Vagina (tissue), 2 donors: ENCODE measurements around the gene DENND2A. TPM values are rescaled to one million over a fixed set of nuclear protein-coding genes. Genes with fewer than 3 reads are reported as not detected.
"Not testable (repeated sequence)": the region's sequence is repeated elsewhere in the genome, so short reads cannot be mapped to it uniquely, and the experiment has no call there.

Experiments
- DNase-seq, 2 donors: peaks; one replicate each; pipeline ENCODE4 v3.0.0-alpha.2; 2017; ENCODE audit errors: extremely low spot score in 2 of 2
- H3K27ac ChIP-seq: fragments of 200-600 bp; sonication (generic); one replicate; pipeline ENCODE4 v1.5.1; 2019
- H3K27me3 ChIP-seq: fragments of 200-600 bp; sonication (generic); one replicate; pipeline ENCODE4 v1.5.1; 2019
- H3K36me3 ChIP-seq, 2 donors: fragments of 200-600 bp; sonication (generic); one replicate each; pipeline ENCODE4 v1.5.1; 2017 to 2019
- H3K4me1 ChIP-seq: fragments of 200-600 bp; sonication (generic); one replicate; pipeline ENCODE4 v1.5.1; 2019
- H3K4me3 ChIP-seq, 2 donors: fragments of 200-600 bp; sonication (generic); 1 replicate in 1 of 2; 2 replicates in 1 of 2; pipeline ENCODE4 v1.5.1; 2016 to 2019
- H3K9me3 ChIP-seq: fragments of 200-600 bp; sonication (generic); one replicate; pipeline ENCODE4 v1.5.1; 2019
- CTCF ChIP-seq, 3 experiments: fragments of 450-650 bp in 2 of 3; fragments of 200-600 bp in 1 of 3; sonication (generic) in 1 of 3; IDR thresholded peaks; one replicate each; pipeline ENCODE4 v1.5.1; 2017 to 2019; ENCODE audit warnings: antibody characterized with exemption in 3 of 3, mild to moderate bottlenecking in 2 of 3, moderate library complexity in 2 of 3
- POLR2A ChIP-seq, 2 donors: fragments of 450-650 bp; IDR thresholded peaks; one replicate each; pipeline ENCODE4 v1.6.1; 2017; ENCODE audit warnings: antibody characterized with exemption in 2 of 2, mild to moderate bottlenecking in 2 of 2, moderate library complexity in 2 of 2
- POLR2AphosphoS5 ChIP-seq, 2 donors: sonication (generic); formaldehyde crosslinking; IDR thresholded peaks; one replicate each; pipeline ENCODE4 v1.9.0; 2017; ENCODE audit warnings: antibody characterized with exemption in 2 of 2, mild to moderate bottlenecking in 2 of 2, low read depth in 1 of 2; ENCODE audit not compliant: insufficient read depth in 1 of 2
- intact Hi-C: fragments of 100-400 bp; cut with DNase I; formaldehyde crosslinking; loops from one replicate; pipeline ENCODE4 v1.15.1; 2023
- total RNA-seq: library from RNA; depleted of rRNA; stranded (reverse); fragments of >200 nt; gene quantifications from one replicate; pipeline ENCODE4 v1.2.3, GENCODE V29; 2016

The DENND2A gene
- total RNA-seq, 1 donor from 2014 or later = 17.4 TPM

GRCh38 chr7:140564643-140565042 lies 76.0 kb downstream of the DENND2A start:
- no peaks in the 10 kb centered on the region for H3K27me3 ChIP-seq
- H3K36me3 ChIP-seq = no peaks in the 10 kb centered on the region
- H3K4me3 ChIP-seq = no peak overlapping the region
- no peaks in the 10 kb centered on the region for H3K9me3 ChIP-seq
- DNase-seq = no peak
- no peak overlapping the region for H3K27ac ChIP-seq
- intact Hi-C loops = no loop called here
- no peak for TF ChIP-seq POLR2A (IDR thresholded peaks at IDR 0.05)
- TF ChIP-seq POLR2AphosphoS5 (IDR thresholded peaks at IDR 0.05; ENCODE audit: insufficient read depth in 1 of 2, low read depth in 1 of 2) = no peak
- no peak for TF ChIP-seq CTCF (IDR thresholded peaks at IDR 0.05)
- H3K4me1 ChIP-seq = no peaks in the 10 kb centered on the region

DNA sequence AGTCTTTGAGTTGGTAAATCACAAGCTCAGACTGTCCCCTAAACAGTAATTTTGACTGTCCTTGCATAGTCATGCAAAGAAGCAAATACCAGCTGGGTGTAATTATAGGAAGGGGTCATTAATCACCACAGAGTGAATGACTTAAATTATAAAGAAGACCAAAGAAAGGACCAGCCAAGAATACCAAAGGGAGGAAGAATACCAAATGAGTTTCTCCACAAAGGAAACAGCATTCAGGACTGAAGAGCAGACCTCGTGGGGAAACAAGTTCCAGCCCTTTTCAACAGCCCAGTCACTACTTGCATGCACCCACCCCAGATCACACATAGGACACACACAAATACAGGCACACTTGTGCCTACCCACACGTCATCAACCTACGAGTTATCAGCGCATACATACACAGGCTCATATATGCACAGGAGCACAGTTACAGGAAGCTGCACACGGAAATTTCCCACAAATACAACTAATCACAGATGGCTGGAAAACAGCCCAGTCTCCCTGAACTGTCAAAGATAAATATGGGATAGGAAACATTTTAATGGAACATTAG lies 77.6 kb downstream of the DENND2A start:
- Histone ChIP-seq H3K36me3 (peaks cover 0 to 11% of the 10 kb centered on the region in 2 donors), H3K4me1 (no peaks in the 10 kb centered on the region), H3K9me3 (no peaks in the 10 kb centered on the region), H3K4me3 (no peak overlapping the region), H3K27ac (no peak overlapping the region), H3K27me3 (no peaks in the 10 kb centered on the region)
- no peak for DNase-seq
- TF ChIP-seq POLR2A (IDR thresholded peaks at IDR 0.05) (no peak), CTCF (IDR thresholded peaks at IDR 0.05) (no peak), POLR2AphosphoS5 (IDR thresholded peaks at IDR 0.05; ENCODE audit: insufficient read depth in 1 of 2, low read depth in 1 of 2) (no peak)
- intact Hi-C loops = no loop called here

- no peak overlapping the region for H3K4me3 ChIP-seq
- H3K9me3 ChIP-seq = no peaks in the 10 kb centered on the region
- no peaks in the 10 kb centered on the region for H3K27me3 ChIP-seq
- no peak for DNase-seq
- no peak overlapping the region for H3K27ac ChIP-seq
- no peaks in the 10 kb centered on the region for H3K4me1 ChIP-seq
- peaks cover 0 to 18% of the 10 kb centered on the region in 2 donors for H3K36me3 ChIP-seq
- TF ChIP-seq POLR2AphosphoS5 (IDR thresholded peaks at IDR 0.05; ENCODE audit: insufficient read depth in 1 of 2, low read depth in 1 of 2) = no peak
- TF ChIP-seq POLR2A (IDR thresholded peaks at IDR 0.05) = no peak
- TF ChIP-seq CTCF (IDR thresholded peaks at IDR 0.05) = no peak
- intact Hi-C loops = no loop called here
Observed at GRCh38 chr7:140559410-140559809, 81.2 kb downstream of the DENND2A start.

DNA sequence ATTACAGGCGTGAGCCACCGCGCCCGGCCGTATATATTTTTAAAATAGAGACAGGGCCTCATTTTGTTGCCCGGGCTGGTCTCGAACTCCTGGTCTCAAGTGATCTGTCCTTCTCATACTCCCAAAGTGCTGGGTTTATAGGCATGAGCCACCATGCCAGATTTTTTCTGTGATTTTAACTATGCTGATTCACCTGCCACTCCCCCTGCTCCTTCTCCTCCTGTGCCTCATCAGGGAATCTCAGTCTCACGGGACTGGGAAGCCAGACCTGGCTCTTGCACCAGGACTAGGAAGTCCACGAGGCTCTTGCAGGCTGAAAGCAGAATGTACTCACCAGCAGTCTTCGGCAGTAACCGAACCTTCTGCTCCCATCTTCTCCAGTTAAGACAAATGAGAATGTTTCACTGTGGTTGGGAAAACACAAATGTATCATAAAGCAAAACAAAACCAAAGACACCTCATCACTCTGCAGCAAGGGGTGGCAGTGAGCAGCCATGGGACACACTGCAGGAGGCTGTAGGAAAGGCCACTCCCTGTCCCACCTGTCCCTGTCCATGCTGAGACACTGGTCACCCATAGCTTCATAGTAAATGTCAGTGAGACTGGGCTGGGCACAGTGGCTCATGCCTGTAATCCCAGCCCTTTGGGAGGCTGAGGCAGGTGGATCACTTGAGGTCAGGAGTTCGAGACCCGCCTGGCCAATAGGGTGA lies 82.6 kb downstream of the DENND2A start:
- TF ChIP-seq CTCF (IDR thresholded peaks at IDR 0.05) (no peak), POLR2A (IDR thresholded peaks at IDR 0.05) (no peak), POLR2AphosphoS5 (IDR thresholded peaks at IDR 0.05; ENCODE audit: insufficient read depth in 1 of 2, low read depth in 1 of 2) (no peak)
- no peak for DNase-seq
- intact Hi-C loops = no loop called here
- H3K36me3 ChIP-seq = peaks cover 0 to 18% of the 10 kb centered on the region in 2 donors
- H3K4me1 ChIP-seq = no peaks in the 10 kb centered on the region
- H3K9me3 ChIP-seq = no peaks in the 10 kb centered on the region
- no peak overlapping the region for H3K4me3 ChIP-seq
- H3K27ac ChIP-seq = no peak overlapping the region
- H3K27me3 ChIP-seq = no peaks in the 10 kb centered on the region

- H3K27me3 ChIP-seq = no peaks in the 10 kb centered on the region
- H3K36me3 ChIP-seq = peaks cover 0 to 18% of the 10 kb centered on the region in 2 donors
- H3K27ac ChIP-seq = no peak overlapping the region
- TF ChIP-seq CTCF (IDR thresholded peaks at IDR 0.05) (no peak), POLR2AphosphoS5 (IDR thresholded peaks at IDR 0.05; ENCODE audit: insufficient read depth in 1 of 2, low read depth in 1 of 2) (no peak), POLR2A (IDR thresholded peaks at IDR 0.05) (no peak)
- no peak overlapping the region for H3K4me3 ChIP-seq
- intact Hi-C loops = no loop called here
- no peaks in the 10 kb centered on the region for H3K9me3 ChIP-seq
- no peaks in the 10 kb centered on the region for H3K4me1 ChIP-seq
- no peak for DNase-seq
Observed at GRCh38 chr7:140557069-140557468, 83.5 kb downstream of the DENND2A start.

DNA sequence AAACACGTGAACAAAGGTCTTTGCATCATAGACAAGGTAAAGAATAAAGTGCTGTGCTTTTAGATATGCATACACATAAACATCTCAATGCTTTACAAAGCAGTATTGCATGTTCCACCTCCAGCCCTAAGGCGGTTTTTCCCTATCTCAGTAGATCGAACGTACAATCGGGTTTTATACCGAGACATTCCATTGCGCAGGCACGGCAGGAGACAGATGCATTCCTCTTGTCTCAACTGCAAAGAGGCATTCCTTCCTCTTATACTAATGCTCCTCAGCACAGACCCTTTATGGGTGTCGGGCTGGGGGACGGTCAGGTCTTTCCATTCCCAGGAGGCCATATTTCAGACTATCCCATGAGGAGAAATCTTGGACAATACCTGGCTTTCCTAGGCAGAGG lies 87.4 kb downstream of the DENND2A start:
- H3K27me3 ChIP-seq, H3K9me3 ChIP-seq, H3K4me1 ChIP-seq, H3K27ac ChIP-seq, H3K4me3 ChIP-seq, DNase-seq, intact Hi-C loops, H3K36me3 ChIP-seq: not testable (repeated sequence)
